K562 (cell line): ENCODE data around the gene C6orf163. TPM values are rescaled to one million over a fixed set of nuclear protein-coding genes. Genes with fewer than 3 reads are reported as not detected.

Experiments
- ATAC-seq: fragments of 200-7000 bp; cut with Tn5 transposase; 3 replicates; pipeline ENCODE4 v1.9.1; 2020; ENCODE audit warnings: moderate library complexity
- BruUV-seq: library from RNA; stranded (reverse); fragments of 400-500 nt; replicated peaks from 2 replicates; lab custom pipeline; 2021; lab: Mats Ljungman, UMichigan
- CTCF ChIA-PET: fragments of 300-600 bp; formaldehyde crosslinking; extraction: SDS; loops from one replicate; lab custom pipeline; 2021; ENCODE audit warnings: low intra/inter-chr PET ratio; lab: Yijun Ruan, JAX
- POLR2A ChIA-PET: fragments of 300-600, 350-650 bp; sonication (Branson Sonifier 250); formaldehyde crosslinking; extraction: SDS; loops from one replicate; lab custom pipeline; 2021; ENCODE audit warnings: antibody characterized with exemption, inconsistent platforms; lab: Yijun Ruan, JAX
- DNase-seq, 4 experiments: peaks; one replicate each; pipeline versions ENCODE4 v3.0.0 to v3.0.0-alpha.2; 2011 to 2018; ENCODE audit warnings: low spot score in 3 of 4, mixed read lengths in 3 of 4; ENCODE audit errors: extremely low read depth in 1 of 4
- FAIRE-seq: peaks from 2 replicates; lab custom pipeline; 2011; peaks lifted over from hg19 to GRCh38; lab: Jason Lieb, UNC
- H2AFZ ChIP-seq: 2 replicates; pipeline ENCODE4 v1.6.0; 2011; ENCODE audit warnings: low read depth, low read length, control low read depth, inconsistent platforms
- H3K27ac ChIP-seq: fragments of 200-600 bp; 3 replicates; pipeline ENCODE4 v1.8.0; 2011; ENCODE audit warnings: low read depth, mild to moderate bottlenecking, control low read depth, inconsistent platforms, low read length, moderate library complexity, mixed read lengths; ENCODE audit errors: extremely low read depth
- H3K27me3 ChIP-seq, 2 experiments: fragments of 300-600 bp in 1 of 2; 2 replicates in 1 of 2; 3 replicates in 1 of 2; pipeline versions ENCODE4 v1.6.0 to v1.8.0; 2011; ENCODE audit warnings: inconsistent platforms in 2 of 2, low read length in 2 of 2, mild to moderate bottlenecking in 1 of 2, mixed read lengths in 1 of 2, moderate library complexity in 1 of 2; ENCODE audit not compliant: control insufficient read depth in 2 of 2, insufficient read depth in 2 of 2
- H3K36me3 ChIP-seq: fragments of 300-600 bp; 3 replicates; pipeline ENCODE4 v1.8.0; 2011; ENCODE audit warnings: mild to moderate bottlenecking, low read length, inconsistent platforms; ENCODE audit not compliant: control insufficient read depth, insufficient read depth
- H3K4me1 ChIP-seq, 2 experiments: fragments of 200-600 bp in 1 of 2; replicated peaks in 1 of 2; 2 replicates in 1 of 2; 3 replicates in 1 of 2; pipeline versions ENCODE4 v1.5.1 to v1.8.0; 2011; ENCODE audit warnings: inconsistent platforms in 2 of 2, low read length in 2 of 2, mild to moderate bottlenecking in 1 of 2, mixed read lengths in 1 of 2, moderate library complexity in 1 of 2; ENCODE audit not compliant: control insufficient read depth in 2 of 2, insufficient read depth in 2 of 2
- H3K4me2 ChIP-seq: 2 replicates; pipeline ENCODE4 v1.6.1; 2011; ENCODE audit warnings: low read length, control low read depth, inconsistent platforms, mixed read lengths; ENCODE audit not compliant: insufficient read depth
- H3K4me3 ChIP-seq: fragments of 200-600 bp; sonication (generic), shearing (Covaris generic); 2 replicates; pipeline ENCODE4 v1.5.1; 2016; ENCODE audit warnings: control low read depth, inconsistent platforms
- H3K79me2 ChIP-seq: fragments of 200-600 bp; 3 replicates; pipeline ENCODE4 v1.8.0; 2011; ENCODE audit warnings: low read length, inconsistent platforms; ENCODE audit not compliant: control insufficient read depth, insufficient read depth
- H3K9ac ChIP-seq, 2 experiments: 2 replicates each; pipeline versions ENCODE4 v1.6.0 to v1.6.1; 2011; ENCODE audit warnings: low read depth in 2 of 2, low read length in 2 of 2, control low read depth in 1 of 2, inconsistent platforms in 1 of 2, mild to moderate bottlenecking in 1 of 2, mixed read lengths in 1 of 2; ENCODE audit not compliant: insufficient read depth in 1 of 2
- H3K9me1 ChIP-seq: one replicate; pipeline ENCODE4 v1.6.0; 2011; ENCODE audit warnings: inconsistent platforms, mild to moderate bottlenecking, low read length, moderate library complexity; ENCODE audit not compliant: control insufficient read depth, insufficient read depth
- H3K9me3 ChIP-seq: replicated peaks from 2 replicates; pipeline ENCODE4 v1.5.1; 2011; ENCODE audit warnings: low read depth, low read length, inconsistent platforms; ENCODE audit not compliant: control insufficient read depth, insufficient read depth
- H4K20me1 ChIP-seq: replicated peaks from 2 replicates; pipeline ENCODE4 v1.6.1; 2011; ENCODE audit warnings: low read length, inconsistent platforms, mixed read lengths; ENCODE audit not compliant: control insufficient read depth, insufficient read depth
- ARID2 ChIP-seq: fragments of 450-650 bp; IDR thresholded peaks from 2 replicates; pipeline ENCODE4 v1.6.1; 2017; ENCODE audit warnings: antibody characterized with exemption, mild to moderate bottlenecking
- BCLAF1 ChIP-seq, 2 experiments: fragments of 450-650 bp in 1 of 2; IDR thresholded peaks; 2 replicates each; pipeline ENCODE4 v1.6.1; 2011 to 2017; ENCODE audit warnings: low read depth in 2 of 2, antibody characterized with exemption in 1 of 2, borderline replicate concordance in 1 of 2, low read length in 1 of 2, mild to moderate bottlenecking in 1 of 2, mixed read lengths in 1 of 2; ENCODE audit not compliant: control insufficient read depth in 1 of 2
- CTCF ChIP-seq, 3 experiments: IDR thresholded peaks in 2 of 3; conservative IDR thresholded peaks in 1 of 3; 2 replicates each; pipeline ENCODE4 v1.5.1; 2011 to 2012; ENCODE audit warnings: low read length in 3 of 3, mild to moderate bottlenecking in 3 of 3, control low read depth in 2 of 3, improper control_type of control experiment in 1 of 3, inconsistent platforms in 1 of 3, low read depth in 1 of 3, mixed read lengths in 1 of 3, moderate library complexity in 1 of 3; ENCODE audit not compliant: insufficient read depth in 2 of 3
- GATA2 ChIP-seq: sonication (generic); formaldehyde crosslinking; IDR thresholded peaks from 2 replicates; pipeline ENCODE4 v1.4.0; 2020; ENCODE audit warnings: mild to moderate bottlenecking, missing genetic modification reagents
- RAD21 ChIP-seq, 2 experiments: fragments of 250-450 bp in 1 of 2; fragments of 450-650 bp in 1 of 2; sonication (Bioruptor Pico) in 1 of 2; formaldehyde crosslinking in 1 of 2; IDR thresholded peaks in 1 of 2; conservative IDR thresholded peaks in 1 of 2; 2 replicates each; pipeline versions ENCODE4 v1.4.0 to v1.8.0; 2020 to 2022; ENCODE audit warnings: mild to moderate bottlenecking in 2 of 2, moderate library complexity in 1 of 2
- SMARCA5 ChIP-seq: fragments of 450-650 bp; IDR thresholded peaks from 2 replicates; pipeline ENCODE4 v1.6.1; 2016
- ZBTB1 ChIP-seq: sonication (generic); formaldehyde crosslinking; IDR thresholded peaks from 2 replicates; pipeline ENCODE4 v1.8.1; 2023; ENCODE audit warnings: missing genetic modification reagents, low read depth, mild to moderate bottlenecking, borderline replicate concordance
- ZFP36 ChIP-seq: fragments of 150-350 bp; IDR thresholded peaks from 2 replicates; pipeline ENCODE4 v1.6.1; 2018; ENCODE audit warnings: low read length, low read depth; ENCODE audit not compliant: partially characterized antibody
- ZNF696 ChIP-seq: fragments of 250-450 bp; sonication (Bioruptor Pico); conservative IDR thresholded peaks from 2 replicates; pipeline ENCODE4 v1.4.0; 2020; ENCODE audit warnings: mild to moderate bottlenecking, moderate library complexity
- WGBS: fragments of 100-300 bp; shearing (Covaris generic); methylation state at CpG from one replicate; pipeline ENCODE4 v1.1.6; 2016; ENCODE audit warnings: low coverage, mixed read lengths; ENCODE audit not compliant: insufficient coverage; ENCODE audit errors: missing lambda C conversion rate; 5-methylcytosine and 5-hydroxymethylcytosine counted together
- in situ Hi-C: fragments of 300-500 bp; cut with MboI; formaldehyde crosslinking; loops from 4 replicates; pipeline ENCODE4 v1.15.0; 2018; ENCODE audit warnings: inconsistent platforms, mixed read lengths
- intact Hi-C: fragments of 100-400 bp; cut with micrococcal nuclease; formaldehyde crosslinking; loops from 2 replicates; pipeline ENCODE4 v1.14.2; 2022
- polyA plus RNA-seq, 8 experiments: library from polyadenylated mRNA; depleted of rRNA in 4 of 8; stranded (reverse) in 5 of 8; unstranded in 3 of 8; fragments of >200 nt; fragmentation: Nextera tagmentation in 2 of 8; fragmentation: Illumina TruSeq in 1 of 8; extraction: Ambion mirVana in 2 of 8; extraction: Trizol in 1 of 8; gene quantifications; 2 replicates each; pipeline versions ENCODE4 v1.2.1 to v1.2.3, GENCODE V29; 2011 to 2014; ENCODE audit warnings: inconsistent platforms in 1 of 8, missing spikeins in 1 of 8
- total RNA-seq, 7 experiments: library from RNA; depleted of rRNA in 6 of 7; stranded (reverse); fragments of >200 nt in 6 of 7; fragmentation: Illumina TruSeq in 2 of 7; extraction: Trizol in 2 of 7; gene quantifications; 2 replicates each; pipeline versions ENCODE4 v1.2.1 to v1.2.3, GENCODE V29; 2011 to 2021; ENCODE audit warnings: low replicate concordance in 1 of 7

The C6orf163 gene
- total and polyA plus RNA-seq, 9 of the 15 experiments (the other 6 are each of a cell fraction or from before 2014, with no cell fraction given), result 0.67 to 4.7 (median 1.5) TPM

GRCh38 chr6:87391334-87391733 is 46.7 kb downstream of the C6orf163 start:
- WGBS, result 16% methylated on average over 3 of the region's 3 CpGs
- ChIA-PET POLR2A (no interaction called here), CTCF (interaction anchor here (0.6 to 3.4 kb wide), 3 partner anchors 114 to 325 kb away, joined by 3 to 21 read pairs (median 3); no protein-coding TSS in a partner anchor)
- no peak overlapping the region for H2AFZ ChIP-seq
- DNase-seq (peak; percentile 21 to 63 (median 40)), FAIRE-seq (peak; percentile 82), ATAC-seq (peak; percentile 95)
- H3K4me1 ChIP-seq, result no peaks in the 10 kb centered on the region
- in situ Hi-C loops, result loop anchor here (10.0 kb wide), 1 partner anchor 327 kb away; no protein-coding TSS in a partner anchor
- no peaks in the 10 kb centered on the region for H3K36me3 ChIP-seq
- no peaks in the 10 kb centered on the region for H3K79me2 ChIP-seq
- H3K4me3 ChIP-seq, result no peak overlapping the region
- H3K9ac ChIP-seq, result no peak overlapping the region
- H4K20me1 ChIP-seq, result no peaks in the 10 kb centered on the region
- H3K27ac ChIP-seq, result no peak overlapping the region
- no peaks in the 10 kb centered on the region for H3K27me3 ChIP-seq
- intact Hi-C loops, result loop anchor here (1.0 to 10.0 kb wide), 5 partner anchors 69 to 325 kb away; partner anchors contain the start of gene SMIM8
- no peaks in the 10 kb centered on the region for H3K9me3 ChIP-seq
- no peaks in the 10 kb centered on the region for H3K9me1 ChIP-seq
- no peak overlapping the region for H3K4me2 ChIP-seq
- no TSS peak for BruUV-seq
- TF ChIP-seq BCLAF1 (IDR thresholded peaks at IDR 0.05; ENCODE audit: borderline replicate concordance in 1 of 2, control insufficient read depth in 1 of 2, low read depth in 2 of 2, low read length in 1 of 2) (no peak), CTCF (IDR thresholded peaks at IDR 0.05 in 2 of 3, conservative IDR thresholded peaks at IDR 0.05 in 1 of 3; ENCODE audit: insufficient read depth in 2 of 3, low read depth in 1 of 3, low read length in 3 of 3) (peak; percentile 71 to 85 (median 74)), ARID2 (peak; percentile 81), SMARCA5 (no peak), ZFP36 (peak; percentile 45), ZNF696 (CRISPR knock-in tag) (no peak), GATA2 (CRISPR knock-in tag) (no peak), ZBTB1 (no peak), RAD21 (CRISPR knock-in tag; conservative IDR thresholded peaks at IDR 0.05 in 1 of 2, IDR thresholded peaks at IDR 0.05 in 1 of 2) (peak; percentile 82 to 93)
